KOPT-K1 (cell line): ENCODE data around the gene GRHL1.
"Not testable (repeated sequence)": the region's sequence is repeated elsewhere in the genome, so short reads cannot be mapped to it uniquely, and the experiment has no call there.

Source experiments
- H3K27ac ChIP-seq: fragments of 200-600 bp; sonication (generic); 2 replicates; pipeline ENCODE4 v1.5.1; 2016; ENCODE audit warnings: antibody characterized with exemption, mild to moderate bottlenecking, low read depth, low read length; ENCODE audit not compliant: poor library complexity, severe bottlenecking
- H3K36me3 ChIP-seq: fragments of 200-600 bp; sonication (generic); 2 replicates; pipeline ENCODE4 v1.5.1; 2017; ENCODE audit warnings: antibody characterized with exemption, mild to moderate bottlenecking, low read length, moderate library complexity; ENCODE audit not compliant: insufficient read depth
- H3K9me3 ChIP-seq: fragments of 200-600 bp; sonication (generic); 2 replicates; pipeline ENCODE4 v1.5.1; 2017; ENCODE audit warnings: antibody characterized with exemption, low read length, mild to moderate bottlenecking; ENCODE audit not compliant: insufficient read depth, poor library complexity, severe bottlenecking

The GRHL1 gene

DNA sequence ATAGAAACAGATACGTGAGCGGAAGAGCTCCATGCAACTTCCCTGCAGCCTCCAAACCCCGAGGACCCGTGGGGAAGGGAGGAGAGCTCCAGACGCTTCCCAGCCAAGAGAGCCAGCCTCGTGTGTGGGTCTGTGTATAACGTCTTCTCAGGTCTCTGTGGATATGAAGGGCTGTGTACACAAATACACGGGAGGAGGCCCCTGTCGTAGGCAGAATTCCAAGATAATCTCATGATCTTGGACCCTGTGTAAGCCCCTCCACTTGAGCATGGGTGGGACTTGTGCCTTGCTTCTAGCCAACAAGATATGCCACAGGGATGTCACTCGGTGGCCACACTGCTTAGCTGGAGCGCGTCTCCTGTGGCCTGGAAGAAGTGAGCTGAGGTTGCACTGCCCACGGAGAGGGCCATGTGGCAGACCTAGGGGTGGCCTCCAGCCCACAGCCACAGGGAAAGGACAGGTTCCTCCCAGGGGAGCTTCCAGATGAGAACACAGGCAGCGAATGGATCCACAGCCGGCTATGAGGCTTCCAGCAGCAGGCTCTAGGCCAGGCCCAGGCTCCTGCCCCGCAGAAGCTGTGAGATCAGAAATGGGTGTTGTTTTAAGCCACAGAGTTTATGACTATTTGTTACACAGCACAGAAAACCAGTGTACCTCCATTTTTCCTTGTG lies 76.3 kb downstream of the GRHL1 start:
- no peak overlapping the region for H3K27ac ChIP-seq
- H3K36me3 ChIP-seq, result no peaks in the 10 kb centered on the region
- no peaks in the 10 kb centered on the region for H3K9me3 ChIP-seq

DNA sequence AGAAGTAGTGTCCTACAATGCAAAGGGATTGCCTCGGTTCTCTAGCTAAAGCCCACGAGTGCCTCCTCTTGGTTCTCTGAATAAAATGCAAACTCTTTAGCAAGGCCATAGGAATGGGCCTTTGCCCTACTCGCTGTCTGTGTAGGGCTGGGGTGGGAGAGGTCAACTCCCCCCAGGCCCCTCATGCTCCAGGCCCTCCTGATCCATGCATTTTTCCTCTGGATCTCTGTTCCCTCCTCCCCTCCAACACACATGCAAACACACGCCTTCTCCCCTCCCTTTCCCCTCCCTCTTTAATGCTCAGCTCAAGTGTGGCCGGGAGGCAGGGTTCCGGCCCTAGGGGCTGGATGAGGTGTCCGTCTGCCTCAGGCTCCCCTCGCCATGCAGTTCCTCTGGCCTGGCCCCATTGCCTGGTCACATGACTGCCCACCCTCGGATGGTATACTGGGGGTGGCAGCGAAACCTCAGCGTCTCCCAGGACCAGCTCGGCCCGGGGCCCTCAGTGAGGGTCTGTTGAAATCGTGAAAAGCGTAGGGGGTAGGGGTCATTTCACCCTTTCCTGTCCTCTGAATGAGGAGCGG lies 77.0 kb downstream of the GRHL1 start:
- no peaks in the 10 kb centered on the region for H3K36me3 ChIP-seq
- no peaks in the 10 kb centered on the region for H3K9me3 ChIP-seq
- H3K27ac ChIP-seq, result no peak overlapping the region

DNA sequence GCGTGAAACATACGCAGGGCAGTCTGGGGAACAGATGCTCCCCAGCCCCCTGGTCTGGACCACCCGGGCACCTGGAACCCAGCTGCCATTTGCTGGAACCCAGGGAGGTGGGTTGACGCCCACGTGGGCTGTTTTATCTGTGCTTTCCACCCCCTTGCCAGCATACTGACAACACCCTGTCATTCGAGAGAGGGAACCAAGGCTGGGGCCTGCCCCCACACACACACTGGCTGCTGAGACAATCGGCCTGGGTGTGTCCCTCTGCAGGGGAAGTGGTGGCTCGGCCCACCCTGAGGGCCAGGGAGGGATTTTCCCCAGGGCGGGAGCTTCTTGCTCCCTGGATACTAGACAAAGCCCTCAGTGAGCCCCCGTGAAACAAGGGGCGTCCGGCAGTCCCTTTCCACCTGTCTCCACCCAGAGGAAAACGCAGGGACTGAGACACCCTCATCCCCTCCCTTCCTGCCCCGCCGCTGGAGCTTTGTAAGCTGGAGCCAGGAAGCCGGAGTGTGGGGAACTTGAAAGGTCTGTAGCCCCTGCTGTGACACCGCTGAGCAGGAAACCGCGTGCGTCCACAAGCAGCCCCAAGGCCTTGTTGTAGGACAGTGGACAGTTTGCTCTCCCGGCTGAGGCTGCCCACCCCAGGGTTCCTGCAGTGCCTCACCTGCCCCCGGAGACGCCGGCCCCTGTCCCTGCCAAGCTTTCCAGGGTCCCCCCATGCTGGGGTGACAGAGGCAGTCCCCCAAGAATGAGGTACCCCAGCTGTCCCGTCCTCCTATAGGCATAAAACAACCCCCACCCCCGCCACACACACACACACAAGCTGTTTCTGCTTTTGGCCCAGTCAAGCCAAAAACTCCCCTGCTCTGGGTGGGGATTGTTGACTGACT lies 77.7 kb downstream of the GRHL1 start:
- H3K27ac ChIP-seq, result no peak overlapping the region
- H3K9me3 ChIP-seq, result no peaks in the 10 kb centered on the region
- H3K36me3 ChIP-seq, result no peaks in the 10 kb centered on the region

DNA sequence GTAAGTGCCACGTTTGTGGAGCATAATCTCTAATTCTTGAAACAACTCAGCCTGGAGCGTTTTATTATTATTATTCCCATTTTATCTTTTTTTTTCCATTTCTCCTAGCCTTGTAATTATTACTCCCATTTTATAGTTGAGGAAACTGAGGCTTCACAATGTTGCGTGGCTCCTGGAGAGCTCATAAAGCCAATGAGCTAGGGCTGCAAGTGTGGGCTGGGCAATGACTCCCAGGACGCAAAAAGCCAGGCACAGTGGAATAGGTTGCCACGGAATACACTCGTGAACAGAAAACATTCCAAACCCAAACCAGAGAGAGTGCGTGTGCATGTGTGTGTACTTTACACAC lies 78.4 kb downstream of the GRHL1 start:
- Histone ChIP-seq H3K36me3 (no peaks in the 10 kb centered on the region), H3K27ac (no peak overlapping the region), H3K9me3 (no peaks in the 10 kb centered on the region)

DNA sequence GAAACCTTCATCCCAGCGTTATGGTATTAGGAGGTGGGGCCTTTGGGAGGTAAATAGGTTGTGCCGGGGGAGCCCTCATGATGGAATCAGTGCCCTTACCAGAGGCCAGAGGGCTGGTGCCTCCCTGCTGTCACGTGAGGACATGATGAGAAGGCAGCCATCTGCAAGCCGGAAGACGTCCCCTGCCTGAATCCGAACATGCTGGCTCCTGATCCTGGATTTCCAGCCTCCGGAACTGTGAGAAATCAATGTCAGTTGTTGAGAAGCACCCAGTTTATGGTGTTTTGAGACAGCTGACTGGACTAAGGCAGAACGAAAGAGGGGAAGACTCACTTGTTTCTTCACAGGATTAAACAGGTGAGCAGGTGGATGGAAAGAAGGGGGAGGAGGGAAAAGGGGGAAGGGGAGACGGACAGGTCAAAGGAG lies 78.8 kb downstream of the GRHL1 start:
- Histone ChIP-seq H3K27ac (no peak overlapping the region), H3K36me3 (no peaks in the 10 kb centered on the region), H3K9me3 (no peaks in the 10 kb centered on the region)

DNA sequence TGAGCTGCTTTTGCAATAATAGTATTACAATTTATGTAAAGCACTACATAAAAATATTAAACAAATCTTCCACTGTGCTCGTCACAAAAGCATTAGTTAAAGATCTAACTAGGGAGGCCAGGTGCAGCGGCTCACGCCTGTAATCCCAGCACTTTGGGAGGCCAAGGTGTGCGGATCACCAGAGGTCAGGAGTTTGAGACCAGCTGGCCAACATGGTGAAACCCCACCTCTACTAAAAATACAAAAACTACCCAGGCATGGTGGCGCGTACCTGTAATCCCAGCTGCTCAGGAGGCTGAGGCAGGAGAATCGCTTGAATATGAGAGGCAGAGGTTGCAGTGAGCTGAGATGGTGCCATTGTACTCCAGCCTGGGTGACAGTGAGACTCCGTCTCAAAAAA lies 79.3 kb downstream of the GRHL1 start:
- not testable (repeated sequence) for H3K27ac ChIP-seq, H3K9me3 ChIP-seq, H3K36me3 ChIP-seq

DNA sequence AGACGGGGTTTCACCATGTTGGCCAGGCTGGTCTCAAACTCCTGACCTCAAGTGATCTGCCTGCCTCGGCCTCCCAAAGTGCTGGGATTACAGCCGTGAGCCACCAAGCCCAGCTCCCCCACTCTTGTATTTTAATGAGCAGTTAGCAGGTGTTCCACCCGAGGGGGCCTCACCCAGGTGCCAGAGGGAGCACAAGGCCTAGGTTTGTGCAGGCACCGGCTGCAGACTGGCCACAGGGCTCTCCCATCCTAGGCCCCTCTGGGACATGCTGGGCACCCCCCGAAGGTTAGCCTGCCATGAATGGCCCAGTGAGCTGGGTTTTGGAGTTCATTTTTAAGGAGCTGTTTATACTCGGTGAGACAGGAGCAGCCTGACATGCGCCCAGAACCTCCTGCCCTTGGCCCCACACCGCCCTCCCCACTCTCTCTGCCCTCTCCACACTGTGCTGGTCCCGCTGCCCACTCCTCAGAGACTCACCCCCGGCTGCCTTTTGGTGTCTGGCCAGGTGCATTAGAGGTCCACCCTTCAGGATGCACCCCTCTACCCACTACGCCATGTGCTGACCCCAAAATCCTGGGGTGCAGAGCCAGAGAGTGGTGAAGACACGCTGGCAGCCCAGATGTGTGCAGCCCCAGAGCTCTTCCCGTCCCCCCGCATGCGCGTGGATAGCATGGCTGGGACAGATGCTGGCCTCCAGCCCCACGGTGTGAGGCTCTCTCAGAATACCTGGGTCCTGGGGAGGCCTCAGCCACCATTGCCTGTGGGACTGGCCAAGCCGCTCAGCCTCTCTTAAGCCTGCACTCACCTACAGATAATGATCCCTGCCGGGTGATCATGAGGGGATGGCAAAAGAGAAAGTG lies 80.6 kb downstream of the GRHL1 start:
- no peak overlapping the region for H3K27ac ChIP-seq
- no peaks in the 10 kb centered on the region for H3K36me3 ChIP-seq
- no peaks in the 10 kb centered on the region for H3K9me3 ChIP-seq

DNA sequence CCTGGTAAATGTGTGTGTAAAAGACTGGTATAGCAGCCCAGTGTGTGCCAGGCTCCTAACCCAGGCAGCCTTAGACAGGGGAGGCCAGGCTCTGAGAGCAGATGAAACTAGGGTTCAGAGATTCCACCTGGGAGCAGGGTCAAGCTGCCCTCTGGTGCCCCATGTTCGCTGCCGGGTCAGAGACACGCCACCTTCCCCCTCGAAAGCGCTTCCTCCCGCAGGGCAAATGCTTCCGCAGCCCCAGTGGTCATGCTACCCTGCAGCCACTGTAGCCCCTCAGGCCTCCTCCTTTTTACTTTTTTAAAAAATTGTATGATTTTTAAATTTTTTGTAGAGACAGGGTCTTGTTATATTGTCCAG lies 81.2 kb downstream of the GRHL1 start:
- H3K27ac ChIP-seq, result no peak overlapping the region
- H3K36me3 ChIP-seq, result no peaks in the 10 kb centered on the region
- H3K9me3 ChIP-seq, result no peaks in the 10 kb centered on the region

DNA sequence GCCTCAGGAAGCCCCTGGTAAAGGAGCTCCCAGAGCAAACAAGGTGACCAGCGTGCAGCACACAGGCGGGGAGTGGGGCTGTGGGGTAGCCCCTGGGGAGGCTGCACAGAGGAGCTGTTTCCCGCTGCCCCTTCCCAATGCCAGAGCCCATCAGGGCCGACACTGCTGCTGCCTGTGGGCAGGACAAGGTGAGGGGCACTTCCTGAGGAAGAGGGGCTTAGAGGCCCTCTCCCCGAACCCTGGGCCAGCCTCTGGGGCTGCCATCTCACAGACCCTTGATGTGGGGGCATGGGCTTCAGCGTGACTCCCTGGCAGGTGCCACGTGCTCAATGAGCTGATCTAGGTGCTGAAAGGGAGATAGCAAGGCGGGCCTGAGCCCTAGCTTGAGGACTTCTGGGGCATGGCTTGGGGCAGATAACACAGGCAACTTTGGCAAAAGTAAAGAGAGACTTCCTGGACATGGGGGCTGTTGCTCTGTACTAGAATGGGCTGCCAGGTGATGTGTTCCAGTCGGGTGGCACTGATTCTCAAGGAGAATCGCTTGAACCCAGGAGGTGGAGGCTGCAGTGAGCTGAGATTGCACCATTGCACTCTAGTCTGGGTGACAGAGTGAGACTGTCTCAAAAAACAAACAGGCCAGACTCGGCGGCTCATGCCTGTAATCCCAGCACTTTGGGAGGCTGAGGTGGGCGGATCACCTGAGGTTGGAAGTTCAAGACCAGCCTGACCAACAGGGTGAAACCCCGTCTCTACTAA lies 81.9 kb downstream of the GRHL1 start:
- H3K27ac ChIP-seq, result no peak overlapping the region
- H3K9me3 ChIP-seq, result no peaks in the 10 kb centered on the region

DNA sequence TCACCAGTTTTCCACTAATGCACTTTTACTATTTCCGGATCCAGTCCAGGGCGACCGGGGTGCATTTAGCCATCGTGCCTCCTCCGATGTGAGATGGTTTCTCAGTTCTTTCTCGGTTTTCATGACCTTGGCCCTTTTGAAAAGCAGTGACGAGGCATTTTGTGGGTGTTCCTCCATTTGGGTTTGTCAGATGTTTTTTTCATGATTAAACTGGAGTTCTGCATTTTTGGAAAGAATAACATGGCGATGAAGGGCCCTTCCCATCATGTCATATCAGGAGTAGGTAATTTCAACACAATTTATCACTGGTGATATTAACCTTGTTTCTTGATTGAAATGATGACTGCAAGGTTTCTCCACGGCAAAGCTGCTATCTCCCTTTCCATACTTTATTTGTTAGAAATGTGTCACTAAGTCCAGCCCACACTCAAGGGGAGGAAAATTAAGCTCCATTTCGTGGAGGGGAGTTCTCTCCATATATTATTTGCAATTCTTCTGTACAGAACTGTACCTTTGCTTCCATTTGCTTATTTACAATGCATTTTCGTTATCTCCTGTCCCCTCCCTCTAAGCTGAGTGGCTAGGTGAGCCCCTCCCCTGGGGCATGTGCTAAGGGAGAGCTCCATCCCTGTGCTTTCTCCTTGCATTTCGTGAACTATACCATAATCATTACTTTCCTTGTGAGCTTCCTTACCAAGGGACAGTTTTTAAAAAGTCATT lies 83.0 kb downstream of the GRHL1 start:
- H3K27ac ChIP-seq, result no peak overlapping the region
- no peaks in the 10 kb centered on the region for H3K9me3 ChIP-seq
- no peaks in the 10 kb centered on the region for H3K36me3 ChIP-seq

More for the DNA sequence above, 81.9 kb downstream of the GRHL1 start:
- no peaks in the 10 kb centered on the region for H3K36me3 ChIP-seq

DNA sequence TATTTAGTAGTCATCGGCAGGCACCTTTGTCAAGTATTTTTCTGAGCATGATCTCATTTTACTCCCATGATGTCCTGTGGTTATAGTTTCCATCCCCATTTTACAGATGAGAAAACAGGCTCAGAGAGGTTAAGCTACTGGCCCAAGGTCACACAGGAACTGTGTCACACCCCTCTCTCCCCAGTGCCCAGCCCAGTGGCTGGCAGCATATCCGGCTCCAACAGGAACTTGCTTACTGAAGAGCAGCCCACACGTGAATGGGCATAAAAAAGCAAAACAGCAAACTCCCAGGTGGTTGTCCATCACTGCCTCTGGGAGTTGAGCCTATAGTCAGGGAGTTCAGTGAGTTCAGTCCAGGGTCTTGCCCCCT lies 83.5 kb downstream of the GRHL1 start:
- no peaks in the 10 kb centered on the region for H3K9me3 ChIP-seq
- no peak overlapping the region for H3K27ac ChIP-seq
- H3K36me3 ChIP-seq, result no peaks in the 10 kb centered on the region

DNA sequence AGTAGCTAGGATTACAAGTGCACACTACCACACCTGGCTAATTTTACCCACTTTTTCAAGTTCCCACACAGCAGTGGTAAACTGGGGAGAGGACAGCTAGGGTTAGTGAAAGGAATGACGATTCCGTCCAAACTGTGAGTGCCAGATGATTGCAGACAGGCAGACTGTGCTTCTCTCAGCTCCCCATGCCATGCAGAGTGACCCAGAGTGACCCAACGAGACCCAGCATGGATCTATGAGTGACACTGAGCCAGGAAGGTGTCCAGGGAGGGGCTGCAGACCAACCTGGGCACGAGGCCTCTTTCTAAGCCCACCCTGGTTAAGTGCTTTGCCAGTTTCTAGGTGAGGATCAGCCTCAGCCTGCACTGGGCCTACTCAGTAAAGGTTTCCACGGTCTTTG lies 84.1 kb downstream of the GRHL1 start:
- H3K27ac ChIP-seq, result no peak overlapping the region
- H3K36me3 ChIP-seq, result no peaks in the 10 kb centered on the region
- H3K9me3 ChIP-seq, result no peaks in the 10 kb centered on the region

DNA sequence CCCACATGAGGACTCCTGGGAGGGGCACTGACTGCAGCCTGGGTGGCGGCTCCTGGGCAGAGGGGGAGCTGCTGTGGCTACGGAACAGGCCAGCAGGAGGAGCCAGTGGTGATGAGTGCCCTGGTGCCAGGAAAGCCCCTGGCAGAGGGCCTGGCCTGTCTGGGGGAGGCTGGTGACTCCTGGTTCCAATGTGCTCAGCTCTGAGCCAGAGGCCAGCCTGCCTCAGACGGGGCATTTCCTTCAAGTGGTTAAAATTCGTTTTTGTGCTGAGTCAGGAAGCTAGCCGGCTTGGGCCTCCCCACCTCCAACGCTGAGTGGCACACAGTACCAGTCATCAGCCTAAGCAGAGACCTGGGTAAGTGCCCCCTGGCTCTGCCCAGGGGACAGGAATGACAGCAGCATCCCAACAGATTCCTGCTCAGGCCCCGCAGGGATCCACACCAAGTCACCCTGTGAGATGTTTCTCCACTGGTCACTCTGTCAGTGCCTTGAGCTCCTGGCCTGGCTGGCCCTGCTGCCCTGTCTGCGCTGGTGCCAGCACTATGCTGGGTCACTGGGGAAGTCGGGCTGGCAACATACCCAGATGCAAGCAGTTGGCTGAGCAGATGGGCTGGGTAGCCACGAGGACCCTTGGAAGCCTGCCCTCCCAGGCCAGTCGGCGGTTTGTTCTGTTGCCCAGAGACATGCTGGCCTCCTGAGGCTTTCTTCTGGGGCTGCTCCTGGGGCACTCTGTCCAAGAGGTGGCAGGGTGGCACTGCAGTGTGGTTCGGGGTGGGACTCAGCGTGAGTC lies 84.8 kb downstream of the GRHL1 start:
- Histone ChIP-seq H3K27ac (no peak overlapping the region), H3K9me3 (no peaks in the 10 kb centered on the region), H3K36me3 (no peaks in the 10 kb centered on the region)
